K562 (cell line): ENCODE data around the gene FMNL3. TPM values are rescaled to one million over a fixed set of nuclear protein-coding genes. Genes with fewer than 3 reads are reported as not detected.

Experiments
- ATAC-seq: fragments of 200-7000 bp; cut with Tn5 transposase; 3 replicates; pipeline ENCODE4 v1.9.1; 2020; ENCODE audit warnings: moderate library complexity
- BruUV-seq: library from RNA; stranded (reverse); fragments of 400-500 nt; replicated peaks from 2 replicates; lab custom pipeline; 2021; lab: Mats Ljungman, UMichigan
- CTCF ChIA-PET: fragments of 300-600 bp; formaldehyde crosslinking; extraction: SDS; loops from one replicate; lab custom pipeline; 2021; ENCODE audit warnings: low intra/inter-chr PET ratio; lab: Yijun Ruan, JAX
- POLR2A ChIA-PET: fragments of 300-600, 350-650 bp; sonication (Branson Sonifier 250); formaldehyde crosslinking; extraction: SDS; loops from one replicate; lab custom pipeline; 2021; ENCODE audit warnings: antibody characterized with exemption, inconsistent platforms; lab: Yijun Ruan, JAX
- DNase-seq, 4 experiments: peaks; one replicate each; pipeline versions ENCODE4 v3.0.0 to v3.0.0-alpha.2; 2011 to 2018; ENCODE audit warnings: low spot score in 3 of 4, mixed read lengths in 3 of 4; ENCODE audit errors: extremely low read depth in 1 of 4
- FAIRE-seq: peaks from 2 replicates; lab custom pipeline; 2011; peaks lifted over from hg19 to GRCh38; lab: Jason Lieb, UNC
- H2AFZ ChIP-seq: 2 replicates; pipeline ENCODE4 v1.6.0; 2011; ENCODE audit warnings: low read depth, low read length, control low read depth, inconsistent platforms
- H3K27ac ChIP-seq: fragments of 200-600 bp; 3 replicates; pipeline ENCODE4 v1.8.0; 2011; ENCODE audit warnings: low read depth, mild to moderate bottlenecking, control low read depth, inconsistent platforms, low read length, moderate library complexity, mixed read lengths; ENCODE audit errors: extremely low read depth
- H3K27me3 ChIP-seq, 2 experiments: fragments of 300-600 bp in 1 of 2; 2 replicates in 1 of 2; 3 replicates in 1 of 2; pipeline versions ENCODE4 v1.6.0 to v1.8.0; 2011; ENCODE audit warnings: inconsistent platforms in 2 of 2, low read length in 2 of 2, mild to moderate bottlenecking in 1 of 2, mixed read lengths in 1 of 2, moderate library complexity in 1 of 2; ENCODE audit not compliant: control insufficient read depth in 2 of 2, insufficient read depth in 2 of 2
- H3K36me3 ChIP-seq: fragments of 300-600 bp; 3 replicates; pipeline ENCODE4 v1.8.0; 2011; ENCODE audit warnings: mild to moderate bottlenecking, low read length, inconsistent platforms; ENCODE audit not compliant: control insufficient read depth, insufficient read depth
- H3K4me1 ChIP-seq, 2 experiments: fragments of 200-600 bp in 1 of 2; replicated peaks in 1 of 2; 2 replicates in 1 of 2; 3 replicates in 1 of 2; pipeline versions ENCODE4 v1.5.1 to v1.8.0; 2011; ENCODE audit warnings: inconsistent platforms in 2 of 2, low read length in 2 of 2, mild to moderate bottlenecking in 1 of 2, mixed read lengths in 1 of 2, moderate library complexity in 1 of 2; ENCODE audit not compliant: control insufficient read depth in 2 of 2, insufficient read depth in 2 of 2
- H3K4me2 ChIP-seq: 2 replicates; pipeline ENCODE4 v1.6.1; 2011; ENCODE audit warnings: low read length, control low read depth, inconsistent platforms, mixed read lengths; ENCODE audit not compliant: insufficient read depth
- H3K4me3 ChIP-seq: fragments of 200-600 bp; sonication (generic), shearing (Covaris generic); 2 replicates; pipeline ENCODE4 v1.5.1; 2016; ENCODE audit warnings: control low read depth, inconsistent platforms
- H3K79me2 ChIP-seq: fragments of 200-600 bp; 3 replicates; pipeline ENCODE4 v1.8.0; 2011; ENCODE audit warnings: low read length, inconsistent platforms; ENCODE audit not compliant: control insufficient read depth, insufficient read depth
- H3K9ac ChIP-seq, 2 experiments: 2 replicates each; pipeline versions ENCODE4 v1.6.0 to v1.6.1; 2011; ENCODE audit warnings: low read depth in 2 of 2, low read length in 2 of 2, control low read depth in 1 of 2, inconsistent platforms in 1 of 2, mild to moderate bottlenecking in 1 of 2, mixed read lengths in 1 of 2; ENCODE audit not compliant: insufficient read depth in 1 of 2
- H3K9me1 ChIP-seq: one replicate; pipeline ENCODE4 v1.6.0; 2011; ENCODE audit warnings: inconsistent platforms, mild to moderate bottlenecking, low read length, moderate library complexity; ENCODE audit not compliant: control insufficient read depth, insufficient read depth
- H3K9me3 ChIP-seq: replicated peaks from 2 replicates; pipeline ENCODE4 v1.5.1; 2011; ENCODE audit warnings: low read depth, low read length, inconsistent platforms; ENCODE audit not compliant: control insufficient read depth, insufficient read depth
- H4K20me1 ChIP-seq: replicated peaks from 2 replicates; pipeline ENCODE4 v1.6.1; 2011; ENCODE audit warnings: low read length, inconsistent platforms, mixed read lengths; ENCODE audit not compliant: control insufficient read depth, insufficient read depth
- ATF3 ChIP-seq, 2 experiments: fragments of 450-650 bp in 1 of 2; sonication (generic) in 1 of 2; formaldehyde crosslinking in 1 of 2; IDR thresholded peaks in 1 of 2; conservative IDR thresholded peaks in 1 of 2; 2 replicates each; pipeline versions ENCODE4 v1.6.1 to v1.8.1; 2016 to 2023; ENCODE audit warnings: mild to moderate bottlenecking in 2 of 2, moderate library complexity in 2 of 2, inconsistent platforms in 1 of 2, missing genetic modification reagents in 1 of 2
- FOSL1 ChIP-seq: fragments of 200-800 bp; sonication (Bioruptor generic); conservative IDR thresholded peaks from 2 replicates; pipeline ENCODE4 v1.6.1; 2016; ENCODE audit warnings: missing genetic modification characterization, missing compliant biosample characterization
- FOXJ3 ChIP-seq: sonication (generic); formaldehyde crosslinking; IDR thresholded peaks from 2 replicates; pipeline ENCODE4 v1.4.0; 2020; ENCODE audit warnings: mild to moderate bottlenecking, missing genetic modification reagents
- NFIC ChIP-seq: fragments of 450-650 bp; IDR thresholded peaks from 2 replicates; pipeline ENCODE4 v1.6.1; 2017; ENCODE audit warnings: mild to moderate bottlenecking, inconsistent platforms
- SMC3 ChIP-seq: conservative IDR thresholded peaks from 2 replicates; pipeline ENCODE4 v1.6.1; 2011; ENCODE audit warnings: low read depth, low read length, improper control_type of control experiment; ENCODE audit not compliant: insufficient read depth
- ZBTB40 ChIP-seq, 2 experiments: fragments of 450-650 bp in 1 of 2; sonication (generic) in 1 of 2; formaldehyde crosslinking in 1 of 2; IDR thresholded peaks; 2 replicates each; pipeline versions ENCODE4 v1.7.1 to v1.9.0; 2016 to 2022; ENCODE audit warnings: inconsistent platforms in 1 of 2, mild to moderate bottlenecking in 1 of 2, missing genetic modification reagents in 1 of 2
- ZNF12 ChIP-seq: sonication (generic); formaldehyde crosslinking; IDR thresholded peaks from 2 replicates; pipeline ENCODE4 v1.4.0; 2020; ENCODE audit warnings: mild to moderate bottlenecking, missing genetic modification reagents
- ZNF655 ChIP-seq: fragments of 250-450 bp; sonication (Bioruptor Pico); IDR thresholded peaks from 2 replicates; pipeline ENCODE4 v1.5.0; 2021
- ZNF75A ChIP-seq: fragments of 450-650 bp; formaldehyde crosslinking; IDR thresholded peaks from 2 replicates; pipeline ENCODE4 v1.4.0; 2020; ENCODE audit warnings: mild to moderate bottlenecking
- WGBS: fragments of 100-300 bp; shearing (Covaris generic); methylation state at CpG from one replicate; pipeline ENCODE4 v1.1.6; 2016; ENCODE audit warnings: low coverage, mixed read lengths; ENCODE audit not compliant: insufficient coverage; ENCODE audit errors: missing lambda C conversion rate; 5-methylcytosine and 5-hydroxymethylcytosine counted together
- in situ Hi-C: fragments of 300-500 bp; cut with MboI; formaldehyde crosslinking; loops from 4 replicates; pipeline ENCODE4 v1.15.0; 2018; ENCODE audit warnings: inconsistent platforms, mixed read lengths
- intact Hi-C: fragments of 100-400 bp; cut with micrococcal nuclease; formaldehyde crosslinking; loops from 2 replicates; pipeline ENCODE4 v1.14.2; 2022
- polyA plus RNA-seq, 8 experiments: library from polyadenylated mRNA; depleted of rRNA in 4 of 8; stranded (reverse) in 5 of 8; unstranded in 3 of 8; fragments of >200 nt; fragmentation: Nextera tagmentation in 2 of 8; fragmentation: Illumina TruSeq in 1 of 8; extraction: Ambion mirVana in 2 of 8; extraction: Trizol in 1 of 8; gene quantifications; 2 replicates each; pipeline versions ENCODE4 v1.2.1 to v1.2.3, GENCODE V29; 2011 to 2014; ENCODE audit warnings: inconsistent platforms in 1 of 8, missing spikeins in 1 of 8
- total RNA-seq, 7 experiments: library from RNA; depleted of rRNA in 6 of 7; stranded (reverse); fragments of >200 nt in 6 of 7; fragmentation: Illumina TruSeq in 2 of 7; extraction: Trizol in 2 of 7; gene quantifications; 2 replicates each; pipeline versions ENCODE4 v1.2.1 to v1.2.3, GENCODE V29; 2011 to 2021; ENCODE audit warnings: low replicate concordance in 1 of 7

Gene FMNL3
- total and polyA plus RNA-seq, 9 of the 15 experiments (the other 6 are each of a cell fraction or from before 2014, with no cell fraction given), result 0.49 to 14.4 (median 6.8) TPM

DNA sequence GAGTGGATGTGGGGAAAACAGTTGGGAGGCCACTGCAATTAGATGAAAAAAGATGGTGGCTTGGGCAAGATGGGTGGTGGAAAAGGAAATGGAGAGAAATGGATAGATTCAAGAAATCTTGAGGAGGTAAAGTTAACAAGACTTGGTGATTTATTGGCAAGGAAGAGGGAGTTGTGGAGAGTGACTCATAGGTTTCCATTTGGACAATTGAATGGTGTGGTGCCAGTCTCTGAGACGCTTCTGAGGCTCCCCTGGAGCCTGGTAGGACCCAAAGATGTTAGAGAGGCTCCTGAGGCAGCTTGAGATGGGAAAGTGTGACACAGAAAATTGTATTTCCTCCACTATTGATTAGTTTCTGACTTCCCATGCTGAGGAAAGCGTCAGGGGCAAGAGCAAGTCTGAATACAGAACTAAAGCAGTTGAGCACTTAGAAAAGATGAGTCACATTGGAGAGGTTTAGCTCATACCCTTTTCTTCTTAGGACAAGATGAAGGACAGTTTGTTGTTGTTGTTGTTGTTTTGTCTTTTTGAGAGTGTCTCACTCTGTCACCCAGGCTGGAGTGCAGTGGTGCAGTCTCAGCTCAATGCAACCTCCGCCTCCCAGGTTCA, 79.3 kb downstream of the FMNL3 start:
- DNase-seq (no peak), ATAC-seq (no peak), FAIRE-seq (no peak)
- POLR2A ChIA-PET, result interaction anchor here (0.6 to 1.3 kb wide), 6 partner anchors 9 to 89 kb away, joined by 3 to 8 read pairs (median 3); no protein-coding TSS in a partner anchor
- H3K79me2 ChIP-seq, result no peaks in the 10 kb centered on the region
- no peak overlapping the region for H3K4me3 ChIP-seq
- CTCF ChIA-PET, result no interaction called here
- H3K27ac ChIP-seq, result no peak overlapping the region
- H3K9me3 ChIP-seq, result no peaks in the 10 kb centered on the region
- H3K36me3 ChIP-seq, result no peaks in the 10 kb centered on the region
- H4K20me1 ChIP-seq, result no peaks in the 10 kb centered on the region
- no peaks in the 10 kb centered on the region for H3K9me1 ChIP-seq
- no peak overlapping the region for H3K9ac ChIP-seq
- no peaks in the 10 kb centered on the region; a peak in 1 of 5 replicates for H3K27me3 ChIP-seq
- peaks cover 0 to 11% of the 10 kb centered on the region in 2 experiments; a peak in 3 of 5 replicates for H3K4me1 ChIP-seq
- in situ Hi-C loops (no loop called here), intact Hi-C loops (no loop called here)
- WGBS, result 46% methylated on average over 3 of the region's 3 CpGs
- H2AFZ ChIP-seq, result no peak overlapping the region
- no peak overlapping the region for H3K4me2 ChIP-seq
- BruUV-seq, result no TSS peak
- TF ChIP-seq ZBTB40 (IDR thresholded peaks at IDR 0.05), result no peak
- TF ChIP-seq ZBTB40 (CRISPR knock-in tag; IDR thresholded peaks at IDR 0.05), result no peak
- no peak for TF ChIP-seq ZNF12
- TF ChIP-seq ZNF655, result no peak
- TF ChIP-seq SMC3, result no peak
- no peak for TF ChIP-seq ZNF75A
- TF ChIP-seq NFIC, result no peak
- TF ChIP-seq FOSL1 (tag), result peak; percentile 27; the same call in 1 of the 2 replicates
- no peak for TF ChIP-seq FOXJ3 (CRISPR knock-in tag)
- TF ChIP-seq ATF3 (IDR thresholded peaks at IDR 0.05), result 0 out of 2 replicates have a peak, but pooled peaks have one; percentile 30
- TF ChIP-seq ATF3 (CRISPR knock-in tag; conservative IDR thresholded peaks at IDR 0.05), result no peak
